Natural killer cell (primary cell): ENCODE results near the gene RASGRF2. TPM values are rescaled to one million over a fixed set of nuclear protein-coding genes. Genes with fewer than 3 reads are reported as not detected.

Experiments
- ATAC-seq, 3 donors: fragments of 150-1000 bp in 2 of 3; fragments of 200-7000 bp in 1 of 3; cut with Tn5 transposase; 1 replicate in 1 of 3; 2 replicates in 2 of 3; pipeline ENCODE4 v1.10.0; 2021; ENCODE audit warnings: mild to moderate bottlenecking in 2 of 3, moderate library complexity in 2 of 3
- DNase-seq, 2 donors: peaks; one replicate each; pipeline versions ENCODE4 v3.0.0 to v3.0.0-alpha.2; 2013 to 2021; ENCODE audit warnings: mixed read lengths in 1 of 2
- H3K27ac ChIP-seq: one replicate; pipeline ENCODE4 v1.5.1; 2013; ENCODE audit warnings: mild to moderate bottlenecking, low read length
- H3K27me3 ChIP-seq: one replicate; pipeline ENCODE4 v1.6.1; 2013; ENCODE audit warnings: low read length; ENCODE audit not compliant: control insufficient read depth, insufficient read depth
- H3K36me3 ChIP-seq: one replicate; pipeline ENCODE4 v1.6.1; 2013; ENCODE audit warnings: low read length; ENCODE audit not compliant: control insufficient read depth, insufficient read depth
- H3K4me1 ChIP-seq: one replicate; pipeline ENCODE4 v1.6.1; 2013; ENCODE audit warnings: low read length; ENCODE audit not compliant: control insufficient read depth, insufficient read depth
- H3K4me3 ChIP-seq: one replicate; pipeline ENCODE4 v1.5.1; 2013; ENCODE audit warnings: low read length
- H3K9me3 ChIP-seq: one replicate; pipeline ENCODE4 v1.6.1; 2013; ENCODE audit warnings: low read length; ENCODE audit not compliant: control insufficient read depth, insufficient read depth
- H3K27ac Mint-ChIP-seq, 2 donors: one replicate each; pipeline ENCODE4 v1.8.0; 2022; ENCODE audit warnings: mild to moderate bottlenecking in 2 of 2, mixed read lengths in 2 of 2, moderate library complexity in 1 of 2
- H3K27me3 Mint-ChIP-seq, 2 donors: one replicate each; pipeline ENCODE4 v1.8.0; 2022; ENCODE audit warnings: low read depth in 2 of 2, mixed read lengths in 2 of 2
- H3K36me3 Mint-ChIP-seq: one replicate; pipeline ENCODE4 v1.8.0; 2022; ENCODE audit warnings: mixed read lengths
- H3K4me1 Mint-ChIP-seq, 2 donors: one replicate each; pipeline ENCODE4 v1.8.0; 2022; ENCODE audit warnings: mixed read lengths in 2 of 2
- H3K4me3 Mint-ChIP-seq: one replicate; pipeline ENCODE4 v1.8.0; 2022; ENCODE audit warnings: mild to moderate bottlenecking, moderate library complexity, mixed read lengths
- H3K9me3 Mint-ChIP-seq, 2 donors: one replicate each; pipeline ENCODE4 v1.8.0; 2022; ENCODE audit warnings: mixed read lengths in 2 of 2
- WGBS: methylation state at CpG from one replicate; pipeline ENCODE4 v1.1.7; 2013; ENCODE audit warnings: missing lambda C conversion rate; ENCODE audit not compliant: insufficient coverage; 5-methylcytosine and 5-hydroxymethylcytosine counted together
- intact Hi-C: fragments of 100-400 bp; cut with micrococcal nuclease; formaldehyde crosslinking; loops from one replicate; pipeline ENCODE4 v1.14.2; 2022
- total RNA-seq, 4 donors: library from RNA; stranded (reverse); fragments of 120-200 nt in 1 of 4; gene quantifications; one replicate each; pipeline versions ENCODE4 v1.2.3 to v1.2.4, GENCODE V29; 2013 to 2022
- TF ChIP-seq, protein P1 (sequence below): fragments of 200-600 bp; IDR thresholded peaks from one replicate; pipeline ENCODE4 v1.8.0; 2022; ENCODE audit warnings: antibody characterized with exemption

Gene RASGRF2
- total RNA-seq, 3 donors from 2014 or later (not counting 1 experiment from before 2014, with no cell fraction given), result 5.6 to 10.1 (median 6.1) TPM

GRCh38 chr5:81137833-81138232, 177.7 kb downstream of the RASGRF2 start:
- Histone ChIP-seq H3K9me3 (no peaks in the 10 kb centered on the region), H3K4me3 (no peak overlapping the region), H3K36me3 (no peaks in the 10 kb centered on the region), H3K27me3 (no peaks in the 10 kb centered on the region), H3K4me1 (no peaks in the 10 kb centered on the region), H3K27ac (no peak overlapping the region)
- no peak overlapping the region for H3K27ac Mint-ChIP-seq
- H3K9me3 Mint-ChIP-seq, result peaks cover 2% of the 10 kb centered on the region in 2 donors
- no peaks in the 10 kb centered on the region for H3K4me1 Mint-ChIP-seq
- H3K36me3 Mint-ChIP-seq, result no peaks in the 10 kb centered on the region
- H3K4me3 Mint-ChIP-seq, result no peak overlapping the region
- TF ChIP-seq, protein P1, sequence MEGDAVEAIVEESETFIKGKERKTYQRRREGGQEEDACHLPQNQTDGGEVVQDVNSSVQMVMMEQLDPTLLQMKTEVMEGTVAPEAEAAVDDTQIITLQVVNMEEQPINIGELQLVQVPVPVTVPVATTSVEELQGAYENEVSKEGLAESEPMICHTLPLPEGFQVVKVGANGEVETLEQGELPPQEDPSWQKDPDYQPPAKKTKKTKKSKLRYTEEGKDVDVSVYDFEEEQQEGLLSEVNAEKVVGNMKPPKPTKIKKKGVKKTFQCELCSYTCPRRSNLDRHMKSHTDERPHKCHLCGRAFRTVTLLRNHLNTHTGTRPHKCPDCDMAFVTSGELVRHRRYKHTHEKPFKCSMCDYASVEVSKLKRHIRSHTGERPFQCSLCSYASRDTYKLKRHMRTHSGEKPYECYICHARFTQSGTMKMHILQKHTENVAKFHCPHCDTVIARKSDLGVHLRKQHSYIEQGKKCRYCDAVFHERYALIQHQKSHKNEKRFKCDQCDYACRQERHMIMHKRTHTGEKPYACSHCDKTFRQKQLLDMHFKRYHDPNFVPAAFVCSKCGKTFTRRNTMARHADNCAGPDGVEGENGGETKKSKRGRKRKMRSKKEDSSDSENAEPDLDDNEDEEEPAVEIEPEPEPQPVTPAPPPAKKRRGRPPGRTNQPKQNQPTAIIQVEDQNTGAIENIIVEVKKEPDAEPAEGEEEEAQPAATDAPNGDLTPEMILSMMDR, result no peak
- intact Hi-C loops, result no loop called here
- no peak for ATAC-seq
- WGBS, result 100% methylated on average over 2 of the region's 2 CpGs
- no peak for DNase-seq
- H3K27me3 Mint-ChIP-seq, result no peaks in the 10 kb centered on the region

DNA sequence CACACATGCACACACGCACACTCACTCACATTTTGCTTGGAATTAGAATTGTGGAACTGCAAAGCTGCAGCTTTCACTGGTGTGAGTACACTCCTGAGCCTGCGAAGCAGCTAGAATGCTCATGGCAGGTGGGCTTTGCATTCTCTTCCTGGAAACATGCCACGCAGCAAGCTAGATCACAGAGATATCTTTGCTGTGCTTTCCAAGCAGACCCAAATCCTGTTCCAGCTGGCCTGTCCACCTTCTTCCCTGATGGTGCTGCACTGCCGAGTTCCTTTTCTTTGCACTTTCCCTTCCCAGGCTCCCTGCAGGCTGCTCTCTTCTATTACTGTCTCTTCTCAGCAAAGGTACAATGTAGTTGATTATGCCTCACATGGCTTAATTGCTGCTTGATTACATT, 180.3 kb downstream of the RASGRF2 start:
- Mint-ChIP-seq H3K27me3 (no peaks in the 10 kb centered on the region), H3K27ac (no peak overlapping the region), H3K4me3 (no peak overlapping the region), H3K36me3 (no peaks in the 10 kb centered on the region), H3K9me3 (peaks cover 2% of the 10 kb centered on the region in 2 donors), H3K4me1 (peaks cover 0 to 3% of the 10 kb centered on the region in 2 donors)
- H3K27me3 ChIP-seq, result no peaks in the 10 kb centered on the region
- intact Hi-C loops, result no loop called here
- DNase-seq (no peak), ATAC-seq (no peak)
- no peak overlapping the region for H3K27ac ChIP-seq
- TF ChIP-seq, protein P1, result no peak
- peaks cover 5% of the 10 kb centered on the region for H3K4me1 ChIP-seq
- WGBS, result 80% methylated on average over 4 of the region's 4 CpGs
- H3K36me3 ChIP-seq, result no peaks in the 10 kb centered on the region
- no peaks in the 10 kb centered on the region for H3K9me3 ChIP-seq
- no peak overlapping the region for H3K4me3 ChIP-seq

- no peak overlapping the region for H3K27ac ChIP-seq
- intact Hi-C loops, result no loop called here
- H3K9me3 Mint-ChIP-seq, result peaks cover 2% of the 10 kb centered on the region in 2 donors
- no peak for DNase-seq
- no peaks in the 10 kb centered on the region for H3K36me3 Mint-ChIP-seq
- no peak for ATAC-seq
- no peak overlapping the region for H3K4me3 ChIP-seq
- H3K4me3 Mint-ChIP-seq, result no peak overlapping the region
- H3K4me1 Mint-ChIP-seq, result peaks cover 0 to 5% of the 10 kb centered on the region in 2 donors
- H3K27me3 ChIP-seq, result no peaks in the 10 kb centered on the region
- TF ChIP-seq, protein P1, result no peak
- no peak overlapping the region for H3K27ac Mint-ChIP-seq
- H3K9me3 ChIP-seq, result no peaks in the 10 kb centered on the region
- WGBS, result 78% methylated on average over 1 of the region's 1 CpG
- H3K4me1 ChIP-seq, result peaks cover 5% of the 10 kb centered on the region
- H3K36me3 ChIP-seq, result no peaks in the 10 kb centered on the region
- no peaks in the 10 kb centered on the region for H3K27me3 Mint-ChIP-seq
These were observed 180.8 kb downstream of the RASGRF2 start for GRCh38 chr5:81140943-81141342.

- Mint-ChIP-seq H3K36me3 (no peaks in the 10 kb centered on the region), H3K27me3 (no peaks in the 10 kb centered on the region), H3K4me1 (peaks cover 0 to 5% of the 10 kb centered on the region in 2 donors), H3K9me3 (no peaks in the 10 kb centered on the region), H3K27ac (no peak overlapping the region), H3K4me3 (no peak overlapping the region)
- Histone ChIP-seq H3K27ac (no peak overlapping the region), H3K4me1 (peaks cover 5% of the 10 kb centered on the region), H3K4me3 (no peak overlapping the region), H3K27me3 (no peaks in the 10 kb centered on the region), H3K9me3 (no peaks in the 10 kb centered on the region), H3K36me3 (no peaks in the 10 kb centered on the region)
- intact Hi-C loops, result no loop called here
- TF ChIP-seq, protein P1, result no peak
- no peak for DNase-seq
- ATAC-seq, result no peak
- 75% methylated on average over 3 of the region's 3 CpGs for WGBS
These were observed 181.9 kb downstream of the RASGRF2 start for GRCh38 chr5:81142108-81142507.
